Activated effector memory CD4-positive, alpha-beta T cell treated with Interleukin-2 at 50 U/mL for 16 hours (primary cell): Measurements from ENCODE around the gene KIF26A.
"Not testable (repeated sequence)": the region's sequence is repeated elsewhere in the genome, so short reads cannot be mapped to it uniquely, and the experiment has no call there.

Source experiments
- DNase-seq: peaks from one replicate; pipeline ENCODE4 v3.0.0-alpha.2; 2020

The KIF26A gene

DNA sequence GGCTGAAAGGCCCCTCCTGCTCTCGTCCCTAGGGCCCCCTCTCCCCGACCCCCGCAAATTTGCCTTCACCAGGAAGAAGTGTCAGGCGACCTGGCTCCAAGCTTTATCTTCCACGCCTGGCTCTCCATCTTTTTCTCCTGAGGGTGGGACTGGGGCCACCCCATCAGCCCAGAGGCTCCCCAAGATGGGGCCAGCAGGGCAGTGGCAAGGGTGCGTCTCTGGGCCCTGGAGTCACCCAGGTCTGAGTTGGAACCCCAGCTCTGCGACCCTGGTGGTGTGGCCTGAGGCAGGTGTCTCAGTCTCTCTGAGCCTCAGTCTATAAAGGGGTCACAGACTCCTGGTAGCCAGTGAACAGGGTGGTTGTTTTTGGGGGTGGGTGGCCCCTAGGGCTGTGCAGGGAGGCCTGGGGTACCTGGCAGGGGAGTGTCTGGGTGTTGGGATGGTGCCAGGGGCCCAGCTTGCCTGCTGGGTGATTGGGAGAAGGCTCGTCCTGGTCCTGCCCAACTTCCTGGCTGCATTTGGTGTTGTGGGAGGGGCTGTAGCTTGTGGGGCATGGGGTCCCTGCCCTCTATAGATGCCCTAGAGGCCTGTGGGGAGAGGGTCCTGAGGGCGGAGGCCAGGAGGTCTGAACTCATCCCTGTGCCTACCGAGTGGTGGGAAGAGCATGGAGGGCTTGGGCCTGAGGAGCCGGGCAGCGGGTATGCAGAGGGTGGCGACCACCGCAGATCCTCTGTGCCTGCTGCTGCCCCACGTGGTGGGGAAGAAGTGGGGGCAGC, 7.6 kb downstream of the KIF26A start:
- no peak for DNase-seq

DNA sequence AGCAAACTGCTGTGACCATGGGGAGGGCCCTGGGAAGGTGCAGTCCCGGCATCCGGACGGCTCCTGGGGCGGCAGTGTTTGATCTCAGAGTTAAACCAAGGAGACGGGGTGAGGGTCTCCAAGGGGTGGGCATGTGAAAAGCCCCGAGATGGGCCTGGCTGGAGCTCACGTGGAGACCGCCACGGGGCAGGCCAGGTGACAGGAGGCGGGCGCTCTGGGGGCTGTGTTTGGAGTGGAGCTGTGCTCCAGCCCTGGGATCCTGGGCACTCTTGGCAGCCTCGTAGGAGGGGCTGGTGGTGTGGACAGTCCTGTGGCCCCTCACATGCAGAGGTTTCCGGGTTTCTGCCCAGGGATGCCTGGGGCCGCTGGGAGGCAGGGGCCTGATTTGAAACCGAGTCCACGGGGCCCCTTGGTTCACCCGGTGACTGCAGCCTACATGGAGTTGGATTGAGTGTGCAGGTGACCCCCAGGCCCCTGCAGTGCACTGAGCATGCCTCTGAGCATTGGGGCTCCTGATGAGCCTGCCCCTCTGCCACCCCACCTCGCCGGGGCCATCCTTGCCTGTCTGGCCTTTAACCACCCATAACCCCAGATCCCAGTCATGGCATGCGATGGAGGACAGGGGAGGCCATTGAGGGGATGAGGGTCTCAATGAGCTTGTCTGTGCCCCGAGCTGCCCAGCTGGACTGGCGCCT, 8.4 kb downstream of the KIF26A start:
- DNase-seq = no peak

DNA sequence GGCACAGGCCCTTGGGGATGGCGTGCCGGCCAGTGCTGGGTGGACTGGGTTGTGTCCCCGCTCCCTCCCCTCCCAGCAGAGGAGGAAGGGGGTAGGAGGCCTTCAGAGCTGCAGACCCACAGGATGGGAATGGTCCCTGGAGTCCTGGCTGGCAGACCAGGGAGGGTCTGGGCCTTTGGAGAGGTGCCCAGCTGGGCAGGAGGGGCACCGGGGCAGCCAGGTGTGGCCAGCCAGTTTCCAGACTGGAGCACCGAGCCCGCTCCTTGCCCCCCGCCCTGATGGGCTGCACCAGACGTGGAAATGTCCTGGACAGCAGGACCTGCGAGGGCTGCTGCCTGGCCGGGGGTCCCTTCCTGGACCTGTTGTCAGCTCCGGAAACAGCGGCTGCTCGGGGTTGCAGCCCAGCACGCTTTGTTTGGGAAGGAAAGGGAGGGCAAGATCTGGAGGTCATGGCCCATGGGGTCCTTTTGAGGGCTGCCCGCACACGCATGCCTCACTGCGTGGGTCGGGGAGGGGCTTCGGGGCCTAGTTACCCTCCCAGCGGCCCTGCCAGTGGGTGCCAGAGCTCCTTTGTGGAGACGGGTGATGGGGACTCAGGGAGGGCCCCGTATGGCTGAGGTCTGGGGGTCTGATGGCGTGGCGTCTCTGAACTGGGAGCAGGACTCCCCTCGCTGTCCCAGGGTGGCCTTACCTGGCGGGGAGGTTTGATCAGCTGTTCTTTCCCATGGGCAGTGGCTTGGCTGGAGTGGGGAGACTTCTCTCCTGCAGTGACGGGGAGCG, 9.1 kb downstream of the KIF26A start:
- no peak for DNase-seq

DNA sequence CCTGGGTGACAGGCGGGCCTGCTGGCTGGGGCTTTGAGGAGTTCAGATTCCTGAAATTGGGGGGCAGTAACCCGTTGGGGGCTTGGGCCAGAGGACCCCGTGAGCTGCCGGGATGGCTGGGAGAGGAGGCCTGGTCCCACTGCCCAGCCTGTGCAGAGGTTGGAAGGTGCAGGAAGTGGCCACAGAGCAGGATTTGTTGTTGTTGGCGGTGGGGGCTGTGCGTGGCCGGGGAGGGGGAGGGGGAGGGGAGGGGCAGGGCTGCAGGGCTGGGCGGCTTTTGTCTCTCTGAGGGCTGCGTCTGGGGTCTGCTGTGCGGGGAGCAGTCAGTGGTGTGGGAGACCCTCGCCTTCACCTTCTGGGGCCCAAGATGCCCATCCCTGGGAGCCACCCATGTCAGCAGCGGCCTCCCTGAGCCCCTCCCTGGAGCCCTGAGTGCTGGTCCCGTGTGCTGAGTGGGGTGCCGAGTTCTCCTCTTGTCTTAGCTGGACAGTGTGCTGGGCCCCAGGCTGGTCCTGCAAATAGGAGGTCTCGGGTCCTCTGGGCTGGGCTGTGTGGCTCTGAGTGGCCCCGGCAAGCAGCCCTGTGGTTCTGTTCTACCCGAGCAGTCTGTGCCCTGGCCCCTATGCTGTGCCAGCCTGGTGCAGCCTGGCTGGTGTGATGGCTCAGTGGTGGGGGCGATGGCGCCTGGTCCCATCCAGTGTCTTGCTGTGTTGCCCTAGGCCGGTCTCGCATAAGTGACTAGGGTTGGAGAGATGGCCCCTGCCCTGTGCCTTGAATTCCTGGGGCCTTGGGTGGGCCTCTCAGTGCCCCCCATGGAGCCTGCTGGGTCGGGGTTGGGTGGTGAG, 10.3 kb downstream of the KIF26A start:
- no peak for DNase-seq

DNA sequence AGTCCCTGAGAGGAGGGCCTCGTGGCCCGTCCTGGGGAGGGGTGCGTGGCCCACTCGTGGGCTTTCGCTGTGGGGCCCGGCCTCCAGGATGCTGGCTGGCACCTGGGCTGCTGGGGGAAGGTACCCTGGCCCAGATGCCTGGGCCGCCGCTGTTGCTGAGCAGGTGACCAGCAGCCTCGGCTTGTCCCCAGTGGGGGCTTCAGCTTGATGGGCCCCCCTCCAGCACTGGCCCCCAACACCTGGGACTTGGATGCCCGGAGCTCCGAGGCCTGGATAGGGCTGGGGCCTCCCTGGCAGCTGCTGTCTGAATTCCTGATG, 10.8 kb downstream of the KIF26A start:
- no peak for DNase-seq

DNA sequence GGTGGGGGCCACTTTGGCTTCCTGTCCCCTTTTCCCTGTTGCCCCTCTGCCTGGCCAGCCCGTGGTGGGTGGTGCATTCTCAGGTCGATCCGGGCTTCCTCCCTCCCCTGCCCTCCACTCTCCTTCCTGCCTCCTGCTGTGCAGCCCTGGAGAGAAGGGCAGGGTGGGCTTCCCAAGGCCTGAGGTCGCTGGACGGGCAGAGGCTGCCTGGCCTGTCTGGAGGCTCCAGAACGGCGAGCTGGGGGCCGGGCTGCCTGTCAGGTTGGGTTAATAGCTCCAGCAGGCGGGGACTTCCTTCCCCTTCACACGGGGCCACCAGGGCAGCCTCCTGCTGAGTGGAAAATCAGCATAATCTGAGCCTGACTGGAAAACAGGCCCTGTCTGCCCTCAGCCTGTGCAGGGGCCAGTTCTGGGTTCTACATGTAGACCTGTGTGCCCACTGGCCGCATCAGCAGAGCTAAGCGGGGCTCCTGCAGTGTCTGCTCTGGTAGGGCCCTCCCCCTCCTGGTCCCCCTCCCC, 11.3 kb downstream of the KIF26A start:
- no peak for DNase-seq

DNA sequence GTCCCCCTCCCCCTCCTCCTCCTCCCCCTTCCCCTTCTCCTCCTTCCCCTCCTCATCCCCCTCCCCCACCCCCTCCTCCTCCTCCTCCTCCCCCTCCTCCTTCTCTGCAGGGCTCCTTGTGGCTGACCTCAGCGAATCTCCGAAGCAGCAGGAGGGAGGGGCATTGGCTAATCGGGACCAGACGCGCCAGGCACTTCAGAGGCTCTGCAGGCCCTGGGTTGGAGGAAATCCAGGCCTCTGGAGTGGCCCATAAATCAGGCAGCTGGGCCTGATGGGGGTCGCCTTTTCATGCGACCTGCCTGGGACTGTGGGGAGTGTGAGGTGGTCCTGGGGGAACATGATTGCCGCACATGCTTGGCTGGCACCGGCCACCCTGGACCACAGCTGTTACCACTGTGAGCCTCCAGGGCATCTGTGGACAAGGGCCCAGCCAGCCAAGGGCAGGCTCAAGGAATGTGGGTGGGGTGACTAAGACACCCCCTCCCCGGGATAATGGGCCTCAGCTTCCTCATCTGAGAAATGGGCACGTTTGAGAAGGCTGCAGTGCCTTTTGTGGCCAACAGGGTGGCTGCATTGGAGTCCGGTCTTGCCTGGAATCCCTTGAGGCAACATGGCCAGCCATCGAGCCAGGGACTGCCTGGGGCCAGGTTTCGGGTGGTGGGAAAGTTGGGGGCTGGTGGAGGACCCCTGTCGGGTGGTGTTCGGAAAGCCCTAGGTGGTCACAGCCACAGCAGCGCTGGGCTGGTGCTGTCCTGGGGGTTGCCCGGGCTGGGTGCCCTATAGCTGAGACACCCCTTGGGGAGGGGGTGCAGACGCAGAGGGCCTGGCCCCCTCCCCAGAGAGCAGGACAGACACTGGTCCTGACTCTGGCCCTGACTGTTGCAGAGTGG, 12.0 kb downstream of the KIF26A start:
- DNase-seq = no peak

DNA sequence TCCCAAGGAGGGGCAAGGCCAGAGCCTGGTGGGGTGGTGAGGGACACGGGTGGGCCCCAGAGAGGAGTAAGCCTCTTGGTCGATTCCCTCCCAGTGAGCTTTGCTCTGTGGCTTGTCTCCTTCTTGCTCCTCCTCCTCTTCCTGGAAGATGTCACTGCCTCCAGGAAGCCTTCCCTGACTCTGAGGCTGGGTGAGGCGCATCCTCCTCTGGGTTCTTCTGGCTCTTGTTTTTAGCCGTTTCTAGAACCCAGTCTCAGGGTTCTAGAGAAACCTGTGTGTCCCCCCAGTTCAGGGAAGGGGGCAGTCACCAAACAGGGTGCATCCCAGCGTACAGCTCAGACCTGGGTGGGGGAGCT, 12.6 kb downstream of the KIF26A start:
- no peak for DNase-seq

DNA sequence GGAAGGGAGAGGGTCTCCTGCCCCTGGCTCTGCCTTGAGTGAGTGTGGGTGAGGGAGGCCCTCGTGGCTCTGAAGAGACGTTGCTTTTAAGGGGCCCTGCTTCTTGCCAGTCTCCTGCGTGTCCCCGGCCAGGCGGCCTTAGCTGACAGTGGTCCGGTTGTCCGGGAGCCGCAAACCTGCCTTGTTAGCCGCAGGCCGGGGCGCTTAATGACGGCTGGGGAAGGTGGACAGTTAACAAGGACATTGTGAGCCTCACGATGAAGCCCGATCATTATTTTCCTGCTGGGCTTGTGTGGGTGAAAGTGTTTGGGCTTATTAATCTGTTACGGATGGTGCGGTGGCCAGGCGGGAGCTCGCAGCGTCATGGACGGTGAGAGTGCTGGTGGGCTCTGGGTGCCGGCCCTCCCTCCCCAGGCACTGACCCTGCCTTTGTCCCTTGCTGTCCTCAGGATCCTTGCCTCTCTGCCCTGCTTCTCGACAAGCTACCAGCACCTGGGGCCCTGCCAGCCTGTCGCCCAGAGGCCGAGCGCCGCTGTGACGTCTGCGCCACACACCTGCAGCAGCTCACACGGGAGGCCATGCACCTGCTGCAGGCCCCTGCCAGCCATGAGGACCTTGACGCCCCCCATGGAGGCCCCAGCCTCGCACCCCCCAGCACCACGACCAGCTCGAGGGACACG, 13.3 kb downstream of the KIF26A start:
- DNase-seq = no peak

DNA sequence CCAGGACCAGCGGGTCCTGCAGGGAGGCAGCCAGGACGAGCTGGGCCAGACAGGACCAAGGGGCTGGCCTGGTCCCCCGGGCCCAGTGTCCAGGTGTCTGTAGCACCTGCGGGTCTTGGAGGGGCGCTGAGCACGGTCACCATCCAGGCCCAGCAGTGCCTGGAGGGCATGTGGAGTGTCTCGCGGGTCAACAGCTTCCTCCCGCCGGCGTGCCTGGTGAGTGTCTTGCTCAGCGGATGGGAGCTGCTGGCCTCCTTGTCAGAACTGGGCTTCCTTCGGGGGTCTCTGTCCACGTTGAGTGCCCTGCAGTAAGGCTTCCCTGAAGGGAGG, 13.8 kb downstream of the KIF26A start:
- DNase-seq = no peak

DNA sequence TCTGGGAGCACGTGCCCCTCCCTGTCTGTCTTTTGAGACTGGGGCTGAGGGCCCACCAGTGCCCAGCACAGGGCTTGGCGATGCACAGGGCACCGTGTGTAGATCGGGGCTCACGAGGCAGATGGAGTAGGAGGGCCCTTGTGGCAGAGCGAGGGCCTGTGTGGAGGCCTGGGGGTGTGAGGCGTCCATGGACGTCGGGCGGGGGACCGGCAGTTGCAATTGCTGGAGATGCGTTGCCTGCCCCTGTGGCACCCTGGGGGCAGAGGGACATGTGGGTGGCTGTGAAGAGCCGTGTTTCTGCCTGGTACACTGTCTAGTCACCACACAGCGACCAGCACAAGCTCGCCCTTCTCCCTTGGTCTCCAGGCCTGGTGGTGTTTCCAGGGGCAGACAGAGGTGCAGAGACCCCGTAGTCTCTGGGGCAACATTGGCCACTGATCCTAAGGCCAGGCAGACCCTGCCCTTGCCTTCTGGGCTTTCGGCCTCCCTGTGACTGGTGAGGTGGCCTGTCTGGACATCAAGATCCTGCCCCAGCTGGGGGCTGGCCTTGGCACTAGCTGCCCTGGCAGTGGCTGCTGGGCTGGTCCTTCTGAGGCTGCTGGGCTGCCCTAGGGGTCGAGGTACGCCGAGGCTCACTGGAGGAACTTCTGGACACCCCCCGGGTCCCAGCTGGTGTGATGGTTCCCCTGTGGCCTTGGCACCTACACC, 14.5 kb downstream of the KIF26A start:
- DNase-seq = no peak

DNA sequence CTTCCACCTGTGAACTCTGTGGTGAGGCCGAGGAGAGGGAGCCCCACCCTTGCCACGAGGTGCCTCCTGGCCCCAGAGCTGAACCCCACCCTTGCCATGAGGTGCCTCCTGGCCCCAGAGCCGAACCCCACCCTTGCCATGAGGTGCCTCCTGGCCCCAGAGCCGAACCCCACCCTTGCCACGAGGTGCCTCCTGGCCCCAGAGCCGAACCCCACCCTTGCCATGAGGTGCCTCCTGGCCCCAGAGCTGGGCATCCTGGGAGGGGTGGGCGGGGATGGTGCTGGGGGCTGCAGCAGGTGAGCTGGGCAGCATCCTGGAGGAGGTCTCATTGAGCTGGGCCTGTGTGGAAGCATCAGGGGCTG, 15.0 kb downstream of the KIF26A start:
- DNase-seq = not testable (repeated sequence)

DNA sequence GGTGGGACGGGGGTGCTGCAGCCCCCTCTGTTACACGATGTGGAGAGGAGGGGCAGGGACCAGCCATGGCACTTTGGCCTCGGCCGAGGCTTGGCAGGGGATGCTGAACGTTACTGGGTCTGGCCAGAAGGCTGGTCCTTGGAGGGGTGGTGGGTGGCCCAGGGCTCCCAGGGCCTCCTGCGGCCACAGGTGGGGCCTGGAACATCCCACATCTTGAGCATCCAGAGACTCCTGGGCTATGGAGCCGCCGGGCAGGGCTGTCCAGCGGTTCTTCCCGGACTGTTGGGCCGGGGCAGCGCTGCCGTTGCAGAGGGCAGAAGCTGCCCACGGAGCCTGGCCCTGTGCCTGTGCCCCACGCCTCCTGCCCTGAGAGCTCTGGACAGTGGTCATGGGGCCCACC, 15.9 kb downstream of the KIF26A start:
- DNase-seq = no peak

DNA sequence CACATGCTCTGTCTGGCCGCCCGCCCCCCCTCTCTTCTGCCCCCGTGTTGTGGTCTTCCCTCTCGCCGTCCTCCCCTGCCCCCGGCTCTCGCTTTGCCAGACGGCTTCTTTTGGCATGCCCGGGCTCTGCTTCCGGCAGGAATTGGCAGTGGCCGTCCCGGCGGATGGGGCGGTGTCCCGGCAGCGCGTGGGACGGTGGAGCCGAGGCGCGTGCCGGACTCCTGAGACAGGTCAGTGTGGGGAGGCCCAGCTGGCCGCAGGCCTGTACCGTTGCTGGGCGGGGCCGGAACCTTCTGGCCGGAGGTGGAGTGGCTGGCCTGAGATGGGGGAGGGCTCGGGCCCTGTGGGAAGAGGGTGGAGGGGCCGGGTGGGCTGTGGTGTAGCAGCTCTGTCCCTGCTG, 17.1 kb downstream of the KIF26A start:
- DNase-seq = no peak

DNA sequence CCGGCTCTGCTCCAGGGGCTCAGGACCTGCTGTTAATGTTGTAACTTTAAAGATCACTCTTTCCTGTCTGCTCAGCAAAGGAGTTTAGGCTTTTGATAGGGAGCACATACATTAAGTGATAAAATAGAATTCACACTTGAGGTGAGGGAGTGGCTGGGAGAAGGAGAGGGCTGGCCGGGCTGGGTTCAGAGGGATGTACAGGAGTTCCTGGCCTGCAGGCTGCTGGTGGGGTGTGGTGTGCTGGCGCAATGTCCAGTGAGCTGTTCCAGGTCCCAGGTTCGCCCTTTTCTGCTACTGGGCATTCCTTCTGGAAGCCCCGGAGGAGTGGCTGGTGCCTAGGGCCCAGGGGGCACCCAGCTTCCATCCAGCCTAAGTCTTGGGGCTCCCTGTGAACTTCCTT, 17.8 kb downstream of the KIF26A start:
- no peak for DNase-seq

DNA sequence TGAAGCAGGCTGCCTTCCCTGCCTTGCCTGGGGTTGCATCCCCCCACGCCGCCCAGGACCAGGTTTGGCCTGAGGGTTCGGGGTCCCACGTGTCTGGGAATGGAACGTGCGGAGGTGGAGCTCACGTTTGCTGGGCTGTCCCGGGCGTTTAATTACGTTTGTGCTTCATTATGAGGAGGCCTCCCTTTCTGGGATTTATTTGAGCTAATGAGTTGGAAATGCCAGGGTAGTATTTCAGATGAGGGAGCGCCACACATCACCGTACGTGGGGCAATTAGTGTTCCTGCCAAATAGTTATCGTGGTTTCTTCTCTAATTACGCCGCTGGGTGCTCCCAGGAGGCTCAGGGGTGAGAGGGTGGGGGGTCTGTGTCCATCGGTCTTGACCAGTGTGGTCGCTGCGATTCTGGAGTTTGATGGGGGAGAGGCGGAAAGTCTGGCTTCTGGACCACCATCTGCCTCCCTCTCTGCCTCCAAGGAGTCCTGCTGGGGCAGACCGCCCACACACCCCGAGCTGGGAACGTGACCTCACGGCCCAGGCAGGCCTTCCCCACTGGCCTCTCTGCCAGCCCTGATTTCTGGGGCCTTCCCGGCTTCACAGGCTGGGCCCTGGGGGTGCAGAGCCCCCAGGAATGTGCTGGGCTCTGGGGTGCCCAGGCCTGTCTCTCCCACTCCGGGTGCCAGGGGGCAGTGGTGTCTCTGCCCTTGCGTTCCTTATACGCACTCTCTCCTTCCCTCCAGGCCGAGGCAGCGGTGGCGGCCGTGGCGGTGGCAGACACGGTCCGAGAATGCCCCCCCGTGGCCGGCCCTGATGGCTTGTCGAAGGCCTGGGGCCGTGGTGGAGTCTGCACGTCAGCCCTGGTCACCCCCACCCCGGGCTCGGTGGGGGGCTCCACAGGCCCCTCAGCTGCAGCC, 18.9 kb downstream of the KIF26A start:
- DNase-seq = no peak

DNA sequence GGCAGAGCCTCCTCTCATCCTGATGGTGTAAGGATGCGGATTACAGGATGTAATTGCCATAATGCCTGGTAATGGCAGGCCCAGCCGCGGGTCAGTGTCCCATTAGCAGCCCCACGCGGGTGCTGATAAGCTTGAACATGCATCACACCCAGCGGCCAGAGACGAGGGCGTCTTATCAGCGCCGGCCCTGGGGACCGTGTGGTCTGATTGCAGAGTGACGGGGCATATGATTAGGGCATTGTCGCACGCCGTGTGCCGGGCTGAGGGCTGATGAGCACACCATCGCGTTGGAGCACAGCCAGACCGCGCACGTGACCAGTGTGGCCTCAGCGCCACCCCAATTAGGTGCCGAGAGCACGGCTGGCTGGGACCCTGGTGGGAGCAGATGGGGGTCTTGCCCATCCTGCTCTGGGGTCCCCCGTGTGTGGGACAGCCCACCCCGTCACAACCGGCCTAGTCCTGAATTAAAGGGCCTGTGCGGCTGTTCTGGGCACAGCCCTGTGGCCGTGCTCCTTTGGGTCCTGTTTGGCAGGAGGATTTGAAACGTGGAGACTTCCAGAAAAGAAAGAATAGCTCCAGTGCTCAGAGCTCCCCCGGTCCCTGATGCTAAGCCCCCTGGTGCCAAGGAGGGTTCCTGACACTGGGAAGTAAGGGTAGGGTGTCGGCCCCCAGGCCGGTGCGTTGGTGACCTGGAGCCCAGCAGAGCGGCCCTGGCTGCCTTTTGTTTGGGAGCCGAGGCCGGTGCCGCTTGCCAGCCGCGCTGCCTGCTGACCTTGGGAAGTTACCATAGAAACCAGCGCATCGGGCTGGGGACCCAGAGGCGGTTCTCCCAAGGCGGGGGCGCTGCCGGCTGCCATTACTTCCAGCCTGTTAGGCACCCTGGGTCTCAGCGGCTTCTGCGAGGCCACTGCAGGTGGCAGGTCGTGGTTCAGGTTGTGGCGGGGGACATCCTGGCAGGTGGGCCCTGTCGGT, 20.7 kb downstream of the KIF26A start:
- no peak for DNase-seq

DNA sequence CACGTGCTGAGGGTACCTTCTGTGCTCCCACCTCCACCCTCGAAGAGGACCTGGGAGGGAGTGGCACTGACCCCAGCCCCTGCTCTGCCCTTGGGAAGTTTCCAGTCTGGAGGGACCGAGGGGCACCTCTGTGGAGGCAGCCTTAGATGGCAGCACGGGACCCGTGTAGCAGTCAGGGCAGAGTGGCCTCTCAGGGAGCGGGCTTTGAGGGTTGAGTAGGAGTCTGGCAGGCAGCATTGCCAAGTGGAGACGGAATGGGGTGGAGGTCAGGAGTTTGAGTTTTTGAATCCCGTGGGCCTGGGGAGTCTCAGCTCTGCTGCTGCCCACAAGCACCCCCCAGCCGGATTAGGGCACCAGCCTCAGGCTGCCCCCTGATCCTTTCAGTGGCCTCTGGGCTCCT, 21.6 kb downstream of the KIF26A start:
- DNase-seq = no peak
